HepG2 (cell line): ENCODE measurements around the gene TTLL4. TPM values are rescaled to one million over a fixed set of nuclear protein-coding genes. Genes with fewer than 3 reads are reported as not detected.
A peak's percentile ranks its signal among the peaks of the same experiment; 100 is the strongest.

Experiments used
- ATF6 ChIP-seq: sonication (generic); formaldehyde crosslinking; conservative IDR thresholded peaks from 2 replicates; pipeline ENCODE4 v1.4.0; 2020; ENCODE audit warnings: missing genetic modification reagents
- CC2D1A ChIP-seq: sonication (generic); formaldehyde crosslinking; IDR thresholded peaks from 2 replicates; pipeline ENCODE4 v1.8.1; 2023; ENCODE audit warnings: mild to moderate bottlenecking, missing genetic modification reagents
- CHD4 ChIP-seq: fragments of 200-600 bp; sonication (generic); IDR thresholded peaks from 2 replicates; pipeline ENCODE4 v1.7.0; 2017; ENCODE audit warnings: mild to moderate bottlenecking, low read length, borderline replicate concordance
- CREB1 ChIP-seq, 2 experiments: fragments of 450-650 bp in 1 of 2; IDR thresholded peaks; 2 replicates each; pipeline ENCODE4 v1.6.1; 2016 to 2017; ENCODE audit warnings: control low read depth in 1 of 2, mild to moderate bottlenecking in 1 of 2, missing compliant biosample characterization in 1 of 2, missing genetic modification characterization in 1 of 2
- MAF1 ChIP-seq: sonication (generic); formaldehyde crosslinking; IDR thresholded peaks from 2 replicates; pipeline ENCODE4 v1.5.0; 2020; ENCODE audit warnings: missing genetic modification reagents, borderline replicate concordance
- NCOA2 ChIP-seq: sonication (generic); formaldehyde crosslinking; IDR thresholded peaks from 2 replicates; pipeline ENCODE4 v1.8.0; 2022; ENCODE audit warnings: inconsistent platforms
- NFYB ChIP-seq: sonication (generic); formaldehyde crosslinking; IDR thresholded peaks from 2 replicates; pipeline ENCODE4 v1.4.0; 2020; ENCODE audit warnings: missing genetic modification reagents
- POLR2AphosphoS5 ChIP-seq: IDR thresholded peaks from 2 replicates; pipeline ENCODE4 v1.6.1; 2012; ENCODE audit warnings: low read depth, low read length
- RCOR2 ChIP-seq: IDR thresholded peaks from 2 replicates; pipeline ENCODE4 v1.6.1; 2016; ENCODE audit warnings: missing biosample characterization, missing genetic modification reagents
- SAFB2 ChIP-seq: sonication (generic); formaldehyde crosslinking; IDR thresholded peaks from 2 replicates; pipeline ENCODE4 v1.5.1; 2020; ENCODE audit warnings: missing genetic modification reagents, low read depth, mild to moderate bottlenecking, borderline replicate concordance
- SALL1 ChIP-seq: sonication (generic); formaldehyde crosslinking; IDR thresholded peaks from 2 replicates; pipeline ENCODE4 v1.8.0; 2022; ENCODE audit warnings: mild to moderate bottlenecking, missing genetic modification reagents
- SMC3 ChIP-seq: IDR thresholded peaks from 2 replicates; pipeline ENCODE4 v1.6.1; 2011; ENCODE audit warnings: low read length, improper control_type of control experiment
- SP1 ChIP-seq, 2 experiments: fragments of 450-650 bp in 1 of 2; sonication (generic) in 1 of 2; formaldehyde crosslinking in 1 of 2; IDR thresholded peaks; 2 replicates each; pipeline versions ENCODE4 v1.4.0 to v1.6.1; 2016 to 2020; ENCODE audit warnings: missing genetic modification reagents in 1 of 2
- SP4 ChIP-seq: sonication (generic); formaldehyde crosslinking; IDR thresholded peaks from 2 replicates; pipeline ENCODE4 v1.8.1; 2023; ENCODE audit warnings: mild to moderate bottlenecking, missing genetic modification reagents
- ZFP37 ChIP-seq: sonication (generic); formaldehyde crosslinking; IDR thresholded peaks from 2 replicates; pipeline ENCODE4 v1.4.0; 2020; ENCODE audit warnings: missing genetic modification reagents, borderline replicate concordance
- ZKSCAN8 ChIP-seq: IDR thresholded peaks from 2 replicates; pipeline ENCODE4 v1.6.1; 2016; ENCODE audit warnings: borderline replicate concordance, missing genetic modification reagents, missing compliant biosample characterization
- ZNF225 ChIP-seq: sonication (generic); formaldehyde crosslinking; IDR thresholded peaks from 2 replicates; pipeline ENCODE4 v1.4.0; 2020; ENCODE audit warnings: mild to moderate bottlenecking, missing genetic modification reagents
- ZNF562 ChIP-seq: sonication (generic); formaldehyde crosslinking; IDR thresholded peaks from 2 replicates; pipeline ENCODE4 v1.8.0; 2022; ENCODE audit warnings: missing genetic modification reagents, borderline replicate concordance
- ZSCAN22 ChIP-seq: sonication (generic); formaldehyde crosslinking; IDR thresholded peaks from 2 replicates; pipeline ENCODE4 v1.4.0; 2020; ENCODE audit warnings: mild to moderate bottlenecking, missing genetic modification reagents
- ZSCAN31 ChIP-seq: sonication (generic); formaldehyde crosslinking; IDR thresholded peaks from 2 replicates; pipeline ENCODE4 v1.5.0; 2020; ENCODE audit warnings: low read depth, mild to moderate bottlenecking, missing genetic modification reagents
- polyA plus RNA-seq, 8 experiments: library from polyadenylated mRNA; depleted of rRNA in 3 of 8; stranded (reverse) in 7 of 8; unstranded in 1 of 8; fragments of >200 nt; fragmentation: Illumina TruSeq in 4 of 8; extraction: Trizol in 4 of 8; gene quantifications; 2 replicates each; pipeline versions ENCODE4 v1.2.1 to v1.2.3, GENCODE V29; 2011 to 2016; ENCODE audit warnings: low read depth in 4 of 8, missing spikeins in 1 of 8, mixed read lengths in 1 of 8; ENCODE audit not compliant: insufficient read depth in 1 of 8
- total RNA-seq, 5 experiments: library from RNA; depleted of rRNA; stranded (reverse); fragments of >200 nt; fragmentation: Illumina TruSeq; extraction: Trizol; gene quantifications; 2 replicates each; pipeline ENCODE4 v1.2.3, GENCODE V29; 2016; ENCODE audit warnings: low read depth in 1 of 5
- TF ChIP-seq, protein P1 (sequence below): sonication (generic); formaldehyde crosslinking; conservative IDR thresholded peaks from 2 replicates; pipeline ENCODE4 v1.4.0; 2020; ENCODE audit warnings: mild to moderate bottlenecking, missing genetic modification reagents, moderate library complexity
- TF ChIP-seq, protein P2 (sequence below): sonication (generic); formaldehyde crosslinking; IDR thresholded peaks from 2 replicates; pipeline ENCODE4 v1.4.0; 2020; ENCODE audit warnings: missing genetic modification reagents; ENCODE audit errors: not compliant biosample characterization
- TF ChIP-seq, protein P3 (sequence below): sonication (generic); formaldehyde crosslinking; IDR thresholded peaks from 2 replicates; pipeline ENCODE4 v1.5.0; 2020; ENCODE audit warnings: missing genetic modification reagents

Gene TTLL4
- total and polyA plus RNA-seq, 2 of the 13 experiments (the other 11 are each of a cell fraction or from before 2014, with no cell fraction given), result 77.5 to 84.6 TPM

GRCh38 chr2:218756599-218757377 lies 46.2 kb downstream of the TTLL4 start (continued):
- TF ChIP-seq CREB1 (IDR thresholded peaks at IDR 0.05), result no peak
- no peak for TF ChIP-seq CREB1 (CRISPR knock-in tag; IDR thresholded peaks at IDR 0.05)
- TF ChIP-seq NCOA2 (CRISPR knock-in tag), result no peak
- TF ChIP-seq ZFP37 (CRISPR knock-in tag), result no peak
- no peak for TF ChIP-seq ZKSCAN8
- TF ChIP-seq POLR2AphosphoS5, result no peak
- TF ChIP-seq SALL1 (CRISPR knock-in tag), result 0 out of 2 replicates have a peak, but pooled peaks have one; percentile 16
- no peak for TF ChIP-seq MAF1 (CRISPR knock-in tag)
- no peak for TF ChIP-seq ZNF225 (CRISPR knock-in tag)
- no peak for TF ChIP-seq ZSCAN22 (CRISPR knock-in tag)
- TF ChIP-seq SMC3, result 0 out of 2 replicates have a peak, but pooled peaks have one; percentile 5
- TF ChIP-seq, protein P1, sequence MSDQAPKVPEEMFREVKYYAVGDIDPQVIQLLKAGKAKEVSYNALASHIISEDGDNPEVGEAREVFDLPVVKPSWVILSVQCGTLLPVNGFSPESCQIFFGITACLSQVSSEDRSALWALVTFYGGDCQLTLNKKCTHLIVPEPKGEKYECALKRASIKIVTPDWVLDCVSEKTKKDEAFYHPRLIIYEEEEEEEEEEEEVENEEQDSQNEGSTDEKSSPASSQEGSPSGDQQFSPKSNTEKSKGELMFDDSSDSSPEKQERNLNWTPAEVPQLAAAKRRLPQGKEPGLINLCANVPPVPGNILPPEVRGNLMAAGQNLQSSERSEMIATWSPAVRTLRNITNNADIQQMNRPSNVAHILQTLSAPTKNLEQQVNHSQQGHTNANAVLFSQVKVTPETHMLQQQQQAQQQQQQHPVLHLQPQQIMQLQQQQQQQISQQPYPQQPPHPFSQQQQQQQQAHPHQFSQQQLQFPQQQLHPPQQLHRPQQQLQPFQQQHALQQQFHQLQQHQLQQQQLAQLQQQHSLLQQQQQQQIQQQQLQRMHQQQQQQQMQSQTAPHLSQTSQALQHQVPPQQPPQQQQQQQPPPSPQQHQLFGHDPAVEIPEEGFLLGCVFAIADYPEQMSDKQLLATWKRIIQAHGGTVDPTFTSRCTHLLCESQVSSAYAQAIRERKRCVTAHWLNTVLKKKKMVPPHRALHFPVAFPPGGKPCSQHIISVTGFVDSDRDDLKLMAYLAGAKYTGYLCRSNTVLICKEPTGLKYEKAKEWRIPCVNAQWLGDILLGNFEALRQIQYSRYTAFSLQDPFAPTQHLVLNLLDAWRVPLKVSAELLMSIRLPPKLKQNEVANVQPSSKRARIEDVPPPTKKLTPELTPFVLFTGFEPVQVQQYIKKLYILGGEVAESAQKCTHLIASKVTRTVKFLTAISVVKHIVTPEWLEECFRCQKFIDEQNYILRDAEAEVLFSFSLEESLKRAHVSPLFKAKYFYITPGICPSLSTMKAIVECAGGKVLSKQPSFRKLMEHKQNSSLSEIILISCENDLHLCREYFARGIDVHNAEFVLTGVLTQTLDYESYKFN (CRISPR knock-in tag), result no peak
- 0 out of 2 replicates have a peak, but pooled peaks have one; percentile 0 for TF ChIP-seq ZSCAN31 (CRISPR knock-in tag)
- no peak for TF ChIP-seq CC2D1A
- no peak for TF ChIP-seq ATF6
- TF ChIP-seq SP1 (IDR thresholded peaks at IDR 0.05), result no peak
- no peak for TF ChIP-seq SP1 (CRISPR knock-in tag; IDR thresholded peaks at IDR 0.05)
- no peak for TF ChIP-seq ZNF562
- TF ChIP-seq, protein P2, sequence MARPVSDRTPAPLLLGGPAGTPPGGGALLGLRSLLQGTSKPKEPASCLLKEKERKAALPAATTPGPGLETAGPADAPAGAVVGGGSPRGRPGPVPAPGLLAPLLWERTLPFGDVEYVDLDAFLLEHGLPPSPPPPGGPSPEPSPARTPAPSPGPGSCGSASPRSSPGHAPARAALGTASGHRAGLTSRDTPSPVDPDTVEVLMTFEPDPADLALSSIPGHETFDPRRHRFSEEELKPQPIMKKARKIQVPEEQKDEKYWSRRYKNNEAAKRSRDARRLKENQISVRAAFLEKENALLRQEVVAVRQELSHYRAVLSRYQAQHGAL (CRISPR knock-in tag), result no peak
- TF ChIP-seq SAFB2, result 0 out of 2 replicates have a peak, but pooled peaks have one; percentile 31
- TF ChIP-seq RCOR2, result no peak
- TF ChIP-seq, protein P3, sequence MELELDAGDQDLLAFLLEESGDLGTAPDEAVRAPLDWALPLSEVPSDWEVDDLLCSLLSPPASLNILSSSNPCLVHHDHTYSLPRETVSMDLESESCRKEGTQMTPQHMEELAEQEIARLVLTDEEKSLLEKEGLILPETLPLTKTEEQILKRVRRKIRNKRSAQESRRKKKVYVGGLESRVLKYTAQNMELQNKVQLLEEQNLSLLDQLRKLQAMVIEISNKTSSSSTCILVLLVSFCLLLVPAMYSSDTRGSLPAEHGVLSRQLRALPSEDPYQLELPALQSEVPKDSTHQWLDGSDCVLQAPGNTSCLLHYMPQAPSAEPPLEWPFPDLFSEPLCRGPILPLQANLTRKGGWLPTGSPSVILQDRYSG (CRISPR knock-in tag), result no peak
- TF ChIP-seq NFYB (CRISPR knock-in tag), result no peak
- no peak for TF ChIP-seq CHD4
- TF ChIP-seq SP4 (CRISPR knock-in tag), result no peak
